Germinal center (tissue), 1 donor: ENCODE data around the gene TUBA1C.
"Not testable (repeated sequence)": the region's sequence is repeated elsewhere in the genome, so short reads cannot be mapped to it uniquely, and the experiment has no call there.

ENCODE experiments used
- DNase-seq: peaks from one replicate; pipeline ENCODE4 v3.0.0; 2012; ENCODE audit warnings: mixed read lengths, low spot score

The TUBA1C gene

GRCh38 chr12:49264873-49265792 lies at the start of gene TUBA1C:
Gene TUBA1C, plus strand, starts transcription at chr12:49265082. Its CDS starts 100 bp downstream, at chr12:49265182.
- peak; percentile 99 for DNase-seq

GRCh38 chr12:49219417-49220026 lies 45.4 kb upstream of the TUBA1C start:
- DNase-seq, result no peak

GRCh38 chr12:49220972-49221371 lies 43.9 kb upstream of the TUBA1C start:
- no peak for DNase-seq

- DNase-seq, result no peak
Measured at GRCh38 chr12:49223122-49223521, 41.8 kb upstream of the TUBA1C start.

GRCh38 chr12:49223590-49224369 lies 41.1 kb upstream of the TUBA1C start:
- no peak for DNase-seq

GRCh38 chr12:49225576-49226166 lies 39.2 kb upstream of the TUBA1C start:
- DNase-seq, result no peak

GRCh38 chr12:49227713-49228112 lies 37.2 kb upstream of the TUBA1C start:
- no peak for DNase-seq

- no peak for DNase-seq
Measured at GRCh38 chr12:49228653-49229052, 36.2 kb upstream of the TUBA1C start.

- DNase-seq, result no peak
Measured at GRCh38 chr12:49230176-49230804, 34.6 kb upstream of the TUBA1C start.

- DNase-seq, result no peak
Measured at GRCh38 chr12:49230805-49231194, 34.1 kb upstream of the TUBA1C start.

- DNase-seq, result no peak
Measured at GRCh38 chr12:49231878-49232655, 32.8 kb upstream of the TUBA1C start.

GRCh38 chr12:49232940-49233841 lies 31.7 kb upstream of the TUBA1C start:
- no peak for DNase-seq

- DNase-seq, result peak; percentile 25
Measured at GRCh38 chr12:49233842-49234526, 30.9 kb upstream of the TUBA1C start.

- DNase-seq, result no peak
Measured at GRCh38 chr12:49236423-49236822, 28.5 kb upstream of the TUBA1C start.

- no peak for DNase-seq
Measured at GRCh38 chr12:49243631-49244030, 21.3 kb upstream of the TUBA1C start.

GRCh38 chr12:49244176-49244575 lies 20.7 kb upstream of the TUBA1C start:
- no peak for DNase-seq

GRCh38 chr12:49251357-49251756 lies 13.5 kb upstream of the TUBA1C start:
- no peak for DNase-seq

GRCh38 chr12:49253033-49253623 lies 11.8 kb upstream of the TUBA1C start:
- DNase-seq, result no peak

GRCh38 chr12:49255456-49255855 lies 9.4 kb upstream of the TUBA1C start:
- not testable (repeated sequence) for DNase-seq
